ENCODE measurements around the gene KCNA10.

- no peak for TF ChIP-seq CTCF (tag by site-specific recombination; IDR thresholded peaks at IDR 0.05)
- TF ChIP-seq ZNF10 (tag by site-specific recombination; IDR thresholded peaks at IDR 0.05) = no peak
- no peak for TF ChIP-seq ZNF341 (tag by site-specific recombination; IDR thresholded peaks at IDR 0.05; ENCODE audit: low read depth)
- no peak for TF ChIP-seq INSM2 (tag by site-specific recombination; IDR thresholded peaks at IDR 0.05)
- no peak for TF ChIP-seq RBAK (tag by site-specific recombination; IDR thresholded peaks at IDR 0.05)
- no peak for TF ChIP-seq ZNF518A (tag by site-specific recombination; conservative IDR thresholded peaks at IDR 0.05; ENCODE audit: low read depth)
- no peak for TF ChIP-seq ZNF292 (tag by site-specific recombination; IDR thresholded peaks at IDR 0.05; ENCODE audit: borderline replicate concordance, low read depth)
- TF ChIP-seq ZNF18 (tag by site-specific recombination; IDR thresholded peaks at IDR 0.05) = no peak
- no peak for TF ChIP-seq REST (tag by site-specific recombination; IDR thresholded peaks at IDR 0.05)
Observed at GRCh38 chr1:110494036-110494435, 24.9 kb downstream of the KCNA10 start.
